Measurements from ENCODE around the gene WDR27.
"Not testable (repeated sequence)": the region's sequence is repeated elsewhere in the genome, so short reads cannot be mapped to it uniquely, and the experiment has no call there.

Gene WDR27

GRCh38 chr6:169513478-169514193 is 188.2 kb downstream of the WDR27 start:
- no peak for DNase-seq
- in situ Hi-C loops (cut with HindIII; ENCODE audit: low pct_ligation_motif_present, low pct_unique_long_range_greater_than_20kb, low sequenced_read_pairs) = no loop called here

GRCh38 chr6:169511785-169512184 is 190.0 kb downstream of the WDR27 start:
- DNase-seq; in situ Hi-C loops (cut with HindIII; ENCODE audit: low pct_ligation_motif_present, low pct_unique_long_range_greater_than_20kb, low sequenced_read_pairs): not testable (repeated sequence)

GRCh38 chr6:169510871-169511270 is 191.0 kb downstream of the WDR27 start:
- in situ Hi-C loops (cut with HindIII; ENCODE audit: low pct_ligation_motif_present, low pct_unique_long_range_greater_than_20kb, low sequenced_read_pairs) = no loop called here
- no peak for DNase-seq

- DNase-seq = no peak
- in situ Hi-C loops (cut with HindIII; ENCODE audit: low pct_ligation_motif_present, low pct_unique_long_range_greater_than_20kb, low sequenced_read_pairs) = no loop called here
Measured at GRCh38 chr6:169508452-169508851, 193.4 kb downstream of the WDR27 start.

GRCh38 chr6:169503422-169504152 is 198.2 kb downstream of the WDR27 start:
- no peak for DNase-seq
- in situ Hi-C loops (cut with HindIII; ENCODE audit: low pct_ligation_motif_present, low pct_unique_long_range_greater_than_20kb, low sequenced_read_pairs) = no loop called here

GRCh38 chr6:169502445-169502844 is 199.4 kb downstream of the WDR27 start:
- DNase-seq = no peak
- in situ Hi-C loops (cut with HindIII; ENCODE audit: low pct_ligation_motif_present, low pct_unique_long_range_greater_than_20kb, low sequenced_read_pairs) = no loop called here

GRCh38 chr6:169501777-169502313 is 200.0 kb downstream of the WDR27 start:
- in situ Hi-C loops (cut with HindIII; ENCODE audit: low pct_ligation_motif_present, low pct_unique_long_range_greater_than_20kb, low sequenced_read_pairs) = no loop called here

GRCh38 chr6:169501128-169501527 is 200.7 kb downstream of the WDR27 start:
- in situ Hi-C loops (cut with HindIII; ENCODE audit: low pct_ligation_motif_present, low pct_unique_long_range_greater_than_20kb, low sequenced_read_pairs) = no loop called here

More at GRCh38 chr6:169501777-169502313, 200.0 kb downstream of the WDR27 start:
- DNase-seq = no peak

GRCh38 chr6:169500688-169501087 is 201.1 kb downstream of the WDR27 start:
- DNase-seq = no peak
- in situ Hi-C loops (cut with HindIII; ENCODE audit: low pct_ligation_motif_present, low pct_unique_long_range_greater_than_20kb, low sequenced_read_pairs) = no loop called here

More at GRCh38 chr6:169501128-169501527, 200.7 kb downstream of the WDR27 start:
- no peak for DNase-seq

- in situ Hi-C loops (cut with HindIII; ENCODE audit: low pct_ligation_motif_present, low pct_unique_long_range_greater_than_20kb, low sequenced_read_pairs) = no loop called here
- DNase-seq = no peak
Measured at GRCh38 chr6:169499848-169500247, 202.0 kb downstream of the WDR27 start.

- in situ Hi-C loops (cut with HindIII; ENCODE audit: low pct_ligation_motif_present, low pct_unique_long_range_greater_than_20kb, low sequenced_read_pairs) = no loop called here
- DNase-seq = no peak
Measured at GRCh38 chr6:169498916-169499513, 202.8 kb downstream of the WDR27 start.

GRCh38 chr6:169495601-169496000 is 206.2 kb downstream of the WDR27 start:
- in situ Hi-C loops (cut with HindIII; ENCODE audit: low pct_ligation_motif_present, low pct_unique_long_range_greater_than_20kb, low sequenced_read_pairs) = no loop called here
- DNase-seq = no peak

GRCh38 chr6:169494038-169494437 is 207.8 kb downstream of the WDR27 start:
- no peak for DNase-seq
- in situ Hi-C loops (cut with HindIII; ENCODE audit: low pct_ligation_motif_present, low pct_unique_long_range_greater_than_20kb, low sequenced_read_pairs) = no loop called here

GRCh38 chr6:169491482-169491881 is 210.3 kb downstream of the WDR27 start:
- in situ Hi-C loops (cut with HindIII; ENCODE audit: low pct_ligation_motif_present, low pct_unique_long_range_greater_than_20kb, low sequenced_read_pairs) = no loop called here
- no peak for DNase-seq

GRCh38 chr6:169490830-169491229 is 211.0 kb downstream of the WDR27 start:
- no peak for DNase-seq
- in situ Hi-C loops (cut with HindIII; ENCODE audit: low pct_ligation_motif_present, low pct_unique_long_range_greater_than_20kb, low sequenced_read_pairs) = no loop called here

- in situ Hi-C loops (cut with HindIII; ENCODE audit: low pct_ligation_motif_present, low pct_unique_long_range_greater_than_20kb, low sequenced_read_pairs) = no loop called here
- no peak for DNase-seq
Measured at GRCh38 chr6:169490246-169490641, 211.6 kb downstream of the WDR27 start.

- no peak for DNase-seq
- in situ Hi-C loops (cut with HindIII; ENCODE audit: low pct_ligation_motif_present, low pct_unique_long_range_greater_than_20kb, low sequenced_read_pairs) = no loop called here
Measured at GRCh38 chr6:169489563-169490245, 212.1 kb downstream of the WDR27 start.

GRCh38 chr6:169487579-169488436 is 214.0 kb downstream of the WDR27 start:
- peak; percentile 4 for DNase-seq
- in situ Hi-C loops (cut with HindIII; ENCODE audit: low pct_ligation_motif_present, low pct_unique_long_range_greater_than_20kb, low sequenced_read_pairs) = no loop called here

Data from ACHN (cell line).